Measurements from ENCODE around the gene CALY. TPM values are rescaled to one million over a fixed set of nuclear protein-coding genes. Genes with fewer than 3 reads are reported as not detected.

Gene CALY
- total RNA-seq, 1 experiment from 2014 or later: not detected

DNA sequence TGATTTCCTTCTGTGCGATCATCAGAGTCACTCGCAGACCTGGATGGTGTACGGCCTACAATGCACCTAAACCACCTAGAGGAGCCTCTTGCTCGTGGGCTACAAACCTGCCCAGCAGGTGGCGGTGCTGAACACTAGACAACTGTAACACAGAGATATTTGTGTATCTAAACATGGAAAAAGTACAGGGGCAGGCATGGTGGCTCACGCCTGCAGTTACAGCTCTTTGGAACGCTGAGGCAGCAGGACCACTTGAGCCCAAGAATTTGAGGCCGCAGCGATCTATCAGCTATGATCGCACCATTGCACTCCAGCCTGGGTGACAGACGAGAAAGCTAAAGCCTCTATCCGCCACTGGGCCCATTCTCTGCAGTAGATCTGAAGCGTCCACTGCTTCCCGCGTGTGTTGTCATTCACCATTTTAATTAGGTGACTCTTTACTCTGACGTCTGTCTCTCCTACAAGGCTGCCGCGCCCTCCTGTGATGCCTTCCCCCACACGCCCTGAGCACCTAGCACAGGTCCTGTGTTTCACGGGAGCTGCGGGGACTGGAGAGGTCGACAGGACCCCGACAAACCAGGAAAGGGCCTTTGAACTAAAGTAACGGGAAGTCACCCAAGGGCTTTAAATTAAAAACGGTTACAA lies 28.8 kb downstream of the CALY start:
- peak; percentile 47 for ATAC-seq

DNA sequence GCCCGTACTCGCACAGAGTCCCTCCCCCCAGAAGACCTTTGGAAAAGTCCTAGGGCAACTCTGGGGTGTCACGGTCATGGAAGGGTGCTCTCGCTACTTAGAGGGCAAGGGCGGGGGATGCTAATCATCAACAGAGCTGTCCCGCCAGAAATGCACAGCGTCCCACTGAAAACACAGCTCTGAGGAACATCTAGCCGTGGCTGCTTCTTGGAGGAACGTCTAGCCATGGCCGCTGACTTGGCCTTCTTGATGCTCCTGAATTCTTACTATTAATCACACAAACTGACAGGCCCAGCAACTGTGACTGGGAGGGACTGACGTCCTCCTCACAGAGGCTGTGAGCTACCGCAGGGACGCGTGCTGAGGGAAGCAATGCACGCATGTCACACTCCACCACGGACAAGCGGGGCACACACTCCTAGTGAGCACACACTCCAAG lies 29.7 kb downstream of the CALY start:
- H2AFZ ChIP-seq (ENCODE audit: low read length): no peak overlapping the region
- no peak for DNase-seq
- intact Hi-C loops (cut with micrococcal nuclease): loop anchor here (5.0 kb wide), 1 partner anchor 50 kb away; no protein-coding TSS in a partner anchor
- peaks cover 4% of the 10 kb centered on the region; the same call in 1 of the 2 replicates for H3K36me3 ChIP-seq (ENCODE audit: low read depth, low read length)
- ChIA-PET CTCF (no interaction called here), POLR2A (ENCODE audit: unreplicated experiment) (no interaction called here)
- no peaks in the 10 kb centered on the region for H3K9me3 ChIP-seq (ENCODE audit: low read length)
- H3K27me3 ChIP-seq (ENCODE audit: low read length): no peaks in the 10 kb centered on the region
- no peak for TF ChIP-seq EZH2phosphoT487 (IDR thresholded peaks at IDR 0.05; ENCODE audit: borderline replicate concordance, low read length)
- TF ChIP-seq, protein P1, sequence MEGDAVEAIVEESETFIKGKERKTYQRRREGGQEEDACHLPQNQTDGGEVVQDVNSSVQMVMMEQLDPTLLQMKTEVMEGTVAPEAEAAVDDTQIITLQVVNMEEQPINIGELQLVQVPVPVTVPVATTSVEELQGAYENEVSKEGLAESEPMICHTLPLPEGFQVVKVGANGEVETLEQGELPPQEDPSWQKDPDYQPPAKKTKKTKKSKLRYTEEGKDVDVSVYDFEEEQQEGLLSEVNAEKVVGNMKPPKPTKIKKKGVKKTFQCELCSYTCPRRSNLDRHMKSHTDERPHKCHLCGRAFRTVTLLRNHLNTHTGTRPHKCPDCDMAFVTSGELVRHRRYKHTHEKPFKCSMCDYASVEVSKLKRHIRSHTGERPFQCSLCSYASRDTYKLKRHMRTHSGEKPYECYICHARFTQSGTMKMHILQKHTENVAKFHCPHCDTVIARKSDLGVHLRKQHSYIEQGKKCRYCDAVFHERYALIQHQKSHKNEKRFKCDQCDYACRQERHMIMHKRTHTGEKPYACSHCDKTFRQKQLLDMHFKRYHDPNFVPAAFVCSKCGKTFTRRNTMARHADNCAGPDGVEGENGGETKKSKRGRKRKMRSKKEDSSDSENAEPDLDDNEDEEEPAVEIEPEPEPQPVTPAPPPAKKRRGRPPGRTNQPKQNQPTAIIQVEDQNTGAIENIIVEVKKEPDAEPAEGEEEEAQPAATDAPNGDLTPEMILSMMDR (conservative IDR thresholded peaks at IDR 0.05; ENCODE audit: low read depth, low read length): no peak
- no peak for TF ChIP-seq EZH2 (IDR thresholded peaks at IDR 0.05; ENCODE audit: low read length, unreplicated experiment)
- H3K79me2 ChIP-seq (ENCODE audit: low read length): peaks cover 76% of the 10 kb centered on the region
- peaks cover 22% of the 10 kb centered on the region; the same call in 1 of the 2 replicates for H4K20me1 ChIP-seq (ENCODE audit: low read length)
- no TSS peak for BruUV-seq (replicated peaks)
- ATAC-seq: no peak
- H3K4me1 ChIP-seq (ENCODE audit: insufficient read depth, low read length): peaks cover 17% of the 10 kb centered on the region
- H3K4me2 ChIP-seq (ENCODE audit: low read length): peak overlapping the region; percentile 98
- H3K9me2 ChIP-seq (replicated peaks; ENCODE audit: low read length): no peaks in the 10 kb centered on the region
- H3K4me3 ChIP-seq (ENCODE audit: low read length): peak overlapping the region; percentile 98; the same call in 1 of the 2 replicates
- H3K9ac ChIP-seq (ENCODE audit: low read length): peak overlapping the region; percentile 98; the same call in 1 of the 2 replicates
- H3K27ac ChIP-seq (ENCODE audit: low read length): no peak overlapping the region
- no peaks in the 10 kb centered on the region for H3F3A ChIP-seq (ENCODE audit: low read length, unreplicated experiment)

More for the DNA sequence above, 28.8 kb downstream of the CALY start:
- CTCF ChIA-PET: interaction anchor here (0.6 kb wide), 1 partner anchor 14 kb away, joined by 3 read pairs; no protein-coding TSS in a partner anchor
- Histone ChIP-seq H4K20me1 (ENCODE audit: low read length) (peaks cover 22% of the 10 kb centered on the region; the same call in 1 of the 2 replicates), H3K9me3 (ENCODE audit: low read length) (no peaks in the 10 kb centered on the region), H3F3A (ENCODE audit: low read length, unreplicated experiment) (no peaks in the 10 kb centered on the region), H3K36me3 (ENCODE audit: low read depth, low read length) (peaks cover 4% of the 10 kb centered on the region; the same call in 1 of the 2 replicates), H3K4me1 (ENCODE audit: insufficient read depth, low read length) (peaks cover 17% of the 10 kb centered on the region), H3K9me2 (replicated peaks; ENCODE audit: low read length) (no peaks in the 10 kb centered on the region), H3K27ac (ENCODE audit: low read length) (peak overlapping the region; percentile 85), H3K9ac (ENCODE audit: low read length) (peak overlapping the region; percentile 98), H2AFZ (ENCODE audit: low read length) (no peak overlapping the region), H3K4me2 (ENCODE audit: low read length) (peak overlapping the region; percentile 98), H3K79me2 (ENCODE audit: low read length) (peaks cover 70% of the 10 kb centered on the region), H3K4me3 (ENCODE audit: low read length) (peak overlapping the region; percentile 98), H3K27me3 (ENCODE audit: low read length) (no peaks in the 10 kb centered on the region)
- TF ChIP-seq EZH2phosphoT487 (IDR thresholded peaks at IDR 0.05; ENCODE audit: borderline replicate concordance, low read length) (no peak), EZH2 (IDR thresholded peaks at IDR 0.05; ENCODE audit: low read length, unreplicated experiment) (no peak)
- TF ChIP-seq, protein P1 (conservative IDR thresholded peaks at IDR 0.05; ENCODE audit: low read depth, low read length): peak; percentile 76
- BruUV-seq (replicated peaks): TSS peak; percentile 47
- DNase-seq: peak; percentile 83
- POLR2A ChIA-PET (ENCODE audit: unreplicated experiment): no interaction called here
- intact Hi-C loops (cut with micrococcal nuclease): loop anchor here (5.0 kb wide), 1 partner anchor 51 kb away; no protein-coding TSS in a partner anchor

DNA sequence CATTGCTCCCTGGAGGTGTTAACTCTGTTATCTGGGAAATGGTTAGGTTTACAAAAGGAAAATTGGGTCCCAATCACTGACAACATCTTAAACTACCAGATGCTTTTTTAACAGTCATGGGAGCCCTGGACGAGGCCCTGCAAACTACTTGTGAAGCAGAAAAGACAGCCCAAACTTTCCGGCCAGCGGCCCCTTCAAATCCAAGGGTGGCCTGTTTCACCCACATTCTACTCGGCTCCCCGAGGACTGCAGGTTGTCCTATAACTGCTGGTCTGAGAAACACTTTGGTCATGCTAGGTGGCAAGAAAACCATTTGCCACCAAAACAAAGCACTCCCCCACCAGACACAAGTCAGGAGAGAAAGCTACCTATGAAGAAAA lies 30.6 kb downstream of the CALY start:
- Histone ChIP-seq H3K9me2 (replicated peaks; ENCODE audit: low read length) (no peaks in the 10 kb centered on the region), H3K79me2 (ENCODE audit: low read length) (peaks cover 76% of the 10 kb centered on the region), H3K4me1 (ENCODE audit: insufficient read depth, low read length) (peaks cover 17% of the 10 kb centered on the region), H3K27ac (ENCODE audit: low read length) (no peak overlapping the region), H4K20me1 (ENCODE audit: low read length) (peaks cover 22% of the 10 kb centered on the region; the same call in 1 of the 2 replicates), H3K27me3 (ENCODE audit: low read length) (no peaks in the 10 kb centered on the region), H2AFZ (ENCODE audit: low read length) (no peak overlapping the region), H3F3A (ENCODE audit: low read length, unreplicated experiment) (no peaks in the 10 kb centered on the region), H3K9ac (ENCODE audit: low read length) (no peak overlapping the region), H3K4me2 (ENCODE audit: low read length) (no peak overlapping the region), H3K4me3 (ENCODE audit: low read length) (no peak overlapping the region), H3K9me3 (ENCODE audit: low read length) (no peaks in the 10 kb centered on the region), H3K36me3 (ENCODE audit: low read depth, low read length) (no peaks in the 10 kb centered on the region; the same call in 1 of the 2 replicates)
- no peak for DNase-seq
- TF ChIP-seq, protein P1 (conservative IDR thresholded peaks at IDR 0.05; ENCODE audit: low read depth, low read length): no peak
- no peak for TF ChIP-seq EZH2 (IDR thresholded peaks at IDR 0.05; ENCODE audit: low read length, unreplicated experiment)
- TF ChIP-seq EZH2phosphoT487 (IDR thresholded peaks at IDR 0.05; ENCODE audit: borderline replicate concordance, low read length): no peak
- POLR2A ChIA-PET (ENCODE audit: unreplicated experiment): no interaction called here
- CTCF ChIA-PET: no interaction called here
- BruUV-seq (replicated peaks): no TSS peak
- intact Hi-C loops (cut with micrococcal nuclease): loop anchor here (5.0 kb wide), 1 partner anchor 49 kb away; no protein-coding TSS in a partner anchor
- ATAC-seq: no peak

Measured in PC-3 (cell line).